Hepatocyte (in vitro differentiated cells): ENCODE results near the gene CNTNAP2.

ENCODE experiments used
- CTCF ChIP-seq: fragments of 200-600 bp; sonication (generic); IDR thresholded peaks from 2 replicates; pipeline ENCODE4 v1.5.1; 2016; ENCODE audit warnings: antibody characterized with exemption, mild to moderate bottlenecking; ENCODE audit not compliant: poor library complexity
- EZH2 ChIP-seq: fragments of 200-600 bp; sonication (generic); IDR thresholded peaks from 2 replicates; pipeline ENCODE4 v1.6.1; 2016; ENCODE audit warnings: antibody characterized with exemption, mild to moderate bottlenecking, borderline replicate concordance
- EZH2phosphoT487 ChIP-seq: fragments of 200-600 bp; sonication (generic); IDR thresholded peaks from one replicate; pipeline ENCODE4 v1.6.1; 2018; ENCODE audit warnings: antibody characterized with exemption, mild to moderate bottlenecking, low read depth, moderate library complexity; ENCODE audit not compliant: unreplicated experiment, severe bottlenecking

DNA sequence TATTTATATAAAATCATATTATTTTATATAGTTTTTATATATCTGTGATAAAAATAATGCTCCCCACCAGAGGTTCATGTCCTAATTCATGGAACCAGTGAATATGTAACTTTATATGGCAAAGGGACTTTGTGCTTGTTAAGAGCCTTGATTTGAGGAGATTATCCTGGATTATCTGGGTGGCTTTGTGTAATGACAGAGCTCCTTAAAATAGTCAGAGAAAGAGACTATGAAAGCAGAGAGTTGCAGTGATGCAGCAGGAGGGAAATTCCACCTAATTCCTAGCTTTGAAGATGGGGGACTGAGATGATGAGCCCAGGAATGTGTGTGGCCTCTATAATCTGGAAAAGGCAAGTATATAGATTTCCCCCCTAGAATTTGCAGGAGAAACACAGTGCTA, 1439.7 kb downstream of the CNTNAP2 start:
- TF ChIP-seq CTCF (no peak), EZH2phosphoT487 (no peak), EZH2 (no peak)
